ENCODE data around the gene KCNN3. TPM values are rescaled to one million over a fixed set of nuclear protein-coding genes. Genes with fewer than 3 reads are reported as not detected.

Gene KCNN3
- total and polyA plus RNA-seq, 2 of the 13 experiments (the other 11 are each of a cell fraction or from before 2014, with no cell fraction given), result not detected

GRCh38 chr1:154808909-154809262, 61.2 kb downstream of the KCNN3 start:
- TF ChIP-seq, protein P1, sequence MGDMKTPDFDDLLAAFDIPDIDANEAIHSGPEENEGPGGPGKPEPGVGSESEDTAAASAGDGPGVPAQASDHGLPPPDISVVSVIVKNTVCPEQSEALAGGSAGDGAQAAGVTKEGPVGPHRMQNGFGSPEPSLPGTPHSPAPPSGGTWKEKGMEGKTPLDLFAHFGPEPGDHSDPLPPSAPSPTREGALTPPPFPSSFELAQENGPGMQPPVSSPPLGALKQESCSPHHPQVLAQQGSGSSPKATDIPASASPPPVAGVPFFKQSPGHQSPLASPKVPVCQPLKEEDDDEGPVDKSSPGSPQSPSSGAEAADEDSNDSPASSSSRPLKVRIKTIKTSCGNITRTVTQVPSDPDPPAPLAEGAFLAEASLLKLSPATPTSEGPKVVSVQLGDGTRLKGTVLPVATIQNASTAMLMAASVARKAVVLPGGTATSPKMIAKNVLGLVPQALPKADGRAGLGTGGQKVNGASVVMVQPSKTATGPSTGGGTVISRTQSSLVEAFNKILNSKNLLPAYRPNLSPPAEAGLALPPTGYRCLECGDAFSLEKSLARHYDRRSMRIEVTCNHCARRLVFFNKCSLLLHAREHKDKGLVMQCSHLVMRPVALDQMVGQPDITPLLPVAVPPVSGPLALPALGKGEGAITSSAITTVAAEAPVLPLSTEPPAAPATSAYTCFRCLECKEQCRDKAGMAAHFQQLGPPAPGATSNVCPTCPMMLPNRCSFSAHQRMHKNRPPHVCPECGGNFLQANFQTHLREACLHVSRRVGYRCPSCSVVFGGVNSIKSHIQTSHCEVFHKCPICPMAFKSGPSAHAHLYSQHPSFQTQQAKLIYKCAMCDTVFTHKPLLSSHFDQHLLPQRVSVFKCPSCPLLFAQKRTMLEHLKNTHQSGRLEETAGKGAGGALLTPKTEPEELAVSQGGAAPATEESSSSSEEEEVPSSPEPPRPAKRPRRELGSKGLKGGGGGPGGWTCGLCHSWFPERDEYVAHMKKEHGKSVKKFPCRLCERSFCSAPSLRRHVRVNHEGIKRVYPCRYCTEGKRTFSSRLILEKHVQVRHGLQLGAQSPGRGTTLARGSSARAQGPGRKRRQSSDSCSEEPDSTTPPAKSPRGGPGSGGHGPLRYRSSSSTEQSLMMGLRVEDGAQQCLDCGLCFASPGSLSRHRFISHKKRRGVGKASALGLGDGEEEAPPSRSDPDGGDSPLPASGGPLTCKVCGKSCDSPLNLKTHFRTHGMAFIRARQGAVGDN (CRISPR knock-in tag; IDR thresholded peaks at IDR 0.05), result peak; percentile 26; the same call in 1 of the 2 replicates
- TF ChIP-seq, protein P2, sequence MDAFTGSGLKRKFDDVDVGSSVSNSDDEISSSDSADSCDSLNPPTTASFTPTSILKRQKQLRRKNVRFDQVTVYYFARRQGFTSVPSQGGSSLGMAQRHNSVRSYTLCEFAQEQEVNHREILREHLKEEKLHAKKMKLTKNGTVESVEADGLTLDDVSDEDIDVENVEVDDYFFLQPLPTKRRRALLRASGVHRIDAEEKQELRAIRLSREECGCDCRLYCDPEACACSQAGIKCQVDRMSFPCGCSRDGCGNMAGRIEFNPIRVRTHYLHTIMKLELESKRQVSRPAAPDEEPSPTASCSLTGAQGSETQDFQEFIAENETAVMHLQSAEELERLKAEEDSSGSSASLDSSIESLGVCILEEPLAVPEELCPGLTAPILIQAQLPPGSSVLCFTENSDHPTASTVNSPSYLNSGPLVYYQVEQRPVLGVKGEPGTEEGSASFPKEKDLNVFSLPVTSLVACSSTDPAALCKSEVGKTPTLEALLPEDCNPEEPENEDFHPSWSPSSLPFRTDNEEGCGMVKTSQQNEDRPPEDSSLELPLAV (CRISPR knock-in tag; conservative IDR thresholded peaks at IDR 0.05; ENCODE audit: low read depth), result no peak
- in situ Hi-C loops (cut with HindIII; ENCODE audit: extremely low pct_ligation_motif_present, low pct_unique_long_range_greater_than_20kb), result no loop called here
- Histone ChIP-seq H3K4me3 (replicated peaks in 1 of 3; ENCODE audit: insufficient read depth in 1 of 3, low read depth in 2 of 3, low read length in 3 of 3) (no peak overlapping the region), H3K9me3 (ENCODE audit: low read length) (no peaks in the 10 kb centered on the region), H2AFZ (ENCODE audit: low read length) (no peak overlapping the region), H4K20me1 (ENCODE audit: insufficient read depth, low read length) (no peaks in the 10 kb centered on the region), H3K79me2 (ENCODE audit: insufficient read depth, low read length) (no peaks in the 10 kb centered on the region), H3K27me3 (ENCODE audit: control insufficient read depth in 1 of 2, insufficient read depth in 2 of 2, low read length in 2 of 2) (peaks cover 11 to 88% of the 10 kb centered on the region in 2 experiments), H3K4me2 (ENCODE audit: low read depth, low read length) (no peak overlapping the region), H3K36me3 (replicated peaks in 1 of 2; ENCODE audit: control insufficient read depth in 1 of 2, insufficient read depth in 2 of 2, low read length in 2 of 2) (no peaks in the 10 kb centered on the region), H3K4me1 (ENCODE audit: insufficient read depth, low read length) (peaks cover 8% of the 10 kb centered on the region), H3K9ac (ENCODE audit: insufficient read depth, low read depth, low read length) (no peak overlapping the region), H3K27ac (ENCODE audit: extremely low read length, insufficient read depth, low read length) (no peak overlapping the region)
- BruUV-seq (replicated peaks), result no TSS peak
- ChIA-PET CTCF (ENCODE audit: low intra/inter-chr PET ratio, low total read pairs) (no interaction called here), POLR2A (no interaction called here)
- ATAC-seq, result peak; percentile 73
- no peak for DNase-seq (ENCODE audit: low spot score)
- intact Hi-C loops (cut with micrococcal nuclease; ENCODE audit: unreplicated experiment), result no loop called here
- WGBS (ENCODE audit: low lambda C conversion rate), result 20% methylated on average over 1 of the region's 17 CpGs
- FAIRE-seq, result no peak

Measured in HepG2 (cell line).